DMS53 treated with DMSO at 0.1 percent for 48 hours (cell line): ENCODE measurements around the gene ANKRD65.
"Not testable (repeated sequence)": the region's sequence is repeated elsewhere in the genome, so short reads cannot be mapped to it uniquely, and the experiment has no call there.

Experiments
- DNase-seq: peaks from one replicate; lab custom pipeline; 2025; ENCODE audit not compliant: unreplicated experiment; lab: John Stamatoyannopoulos, UW

The ANKRD65 gene

GRCh38 chr1:1373815-1374588 is 47.1 kb downstream of the ANKRD65 start:
- no peak for DNase-seq

- no peak for DNase-seq
Measured at GRCh38 chr1:1373051-1373814, 47.8 kb downstream of the ANKRD65 start.

- peak; percentile 70 for DNase-seq
Measured at GRCh38 chr1:1371746-1372711, 49.0 kb downstream of the ANKRD65 start.

GRCh38 chr1:1371364-1371745 is 49.7 kb downstream of the ANKRD65 start:
- DNase-seq: no peak

- DNase-seq: no peak
Measured at GRCh38 chr1:1370771-1371300, 50.2 kb downstream of the ANKRD65 start.

- DNase-seq: not testable (repeated sequence)
Measured at GRCh38 chr1:1370094-1370493, 51.0 kb downstream of the ANKRD65 start.
